Measurements from ENCODE around the gene CRIP2.

- TF ChIP-seq HDGF (IDR thresholded peaks at IDR 0.05; ENCODE audit: borderline replicate concordance) (no peak), FOXK2 (IDR thresholded peaks at IDR 0.05) (no peak), ELF4 (IDR thresholded peaks at IDR 0.05) (no peak), SP1 (IDR thresholded peaks at IDR 0.05) (no peak), FOXM1 (IDR thresholded peaks at IDR 0.05; ENCODE audit: borderline replicate concordance) (no peak), CTBP1 (IDR thresholded peaks at IDR 0.05; ENCODE audit: borderline replicate concordance) (no peak), SUZ12 (IDR thresholded peaks at IDR 0.05) (no peak), FOXA1 (IDR thresholded peaks at IDR 0.05) (no peak), TARDBP (IDR thresholded peaks at IDR 0.05) (no peak), NFRKB (IDR thresholded peaks at IDR 0.05) (no peak), ZNF384 (IDR thresholded peaks at IDR 0.05) (no peak), ARNT (IDR thresholded peaks at IDR 0.05) (no peak), LEF1 (IDR thresholded peaks at IDR 0.05; ENCODE audit: borderline replicate concordance) (no peak)
These were observed 17.7 kb downstream of the CRIP2 start for GRCh38 chr14:105492031-105492970.

Data from HEK293T (cell line).